ENCODE measurements around the gene GYG1.

Gene GYG1

DNA sequence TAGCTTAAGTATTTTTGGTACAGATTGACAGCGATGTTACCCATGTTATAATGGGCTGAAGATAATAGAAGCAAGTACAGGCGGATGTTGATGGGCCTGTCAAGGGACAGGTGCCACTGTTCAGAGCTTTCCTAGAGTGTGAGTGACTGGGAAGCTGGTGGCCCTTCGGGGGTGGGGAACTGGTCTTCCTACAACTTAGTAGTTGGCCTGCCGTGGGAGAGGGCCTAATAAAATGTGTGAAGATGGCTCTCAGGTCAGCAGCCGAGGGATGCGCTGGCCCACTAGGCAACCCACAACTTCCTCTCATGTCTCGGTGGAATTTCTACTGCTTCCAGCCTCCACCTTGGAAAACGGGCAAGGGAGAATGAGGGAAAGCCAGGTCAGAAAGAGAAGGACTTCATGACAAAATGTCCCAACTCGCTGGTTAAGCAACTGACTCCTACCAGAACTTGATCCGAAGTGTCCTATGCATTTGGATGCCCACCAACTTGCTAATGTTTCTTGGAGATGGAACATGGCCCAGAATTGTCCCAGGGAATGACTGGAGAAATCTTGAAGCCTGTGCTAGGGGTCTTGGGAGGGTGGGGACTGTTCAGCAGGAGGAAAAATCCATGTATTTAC lies 1.4 kb downstream of the GYG1 start:
- TF ChIP-seq MYC (IDR thresholded peaks at IDR 0.05; ENCODE audit: low read depth, low read length), result no peak
- TF ChIP-seq, protein P1, sequence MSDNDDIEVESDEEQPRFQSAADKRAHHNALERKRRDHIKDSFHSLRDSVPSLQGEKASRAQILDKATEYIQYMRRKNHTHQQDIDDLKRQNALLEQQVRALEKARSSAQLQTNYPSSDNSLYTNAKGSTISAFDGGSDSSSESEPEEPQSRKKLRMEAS (IDR thresholded peaks at IDR 0.05; ENCODE audit: low read depth, low read length), result no peak
- TF ChIP-seq, protein P2, sequence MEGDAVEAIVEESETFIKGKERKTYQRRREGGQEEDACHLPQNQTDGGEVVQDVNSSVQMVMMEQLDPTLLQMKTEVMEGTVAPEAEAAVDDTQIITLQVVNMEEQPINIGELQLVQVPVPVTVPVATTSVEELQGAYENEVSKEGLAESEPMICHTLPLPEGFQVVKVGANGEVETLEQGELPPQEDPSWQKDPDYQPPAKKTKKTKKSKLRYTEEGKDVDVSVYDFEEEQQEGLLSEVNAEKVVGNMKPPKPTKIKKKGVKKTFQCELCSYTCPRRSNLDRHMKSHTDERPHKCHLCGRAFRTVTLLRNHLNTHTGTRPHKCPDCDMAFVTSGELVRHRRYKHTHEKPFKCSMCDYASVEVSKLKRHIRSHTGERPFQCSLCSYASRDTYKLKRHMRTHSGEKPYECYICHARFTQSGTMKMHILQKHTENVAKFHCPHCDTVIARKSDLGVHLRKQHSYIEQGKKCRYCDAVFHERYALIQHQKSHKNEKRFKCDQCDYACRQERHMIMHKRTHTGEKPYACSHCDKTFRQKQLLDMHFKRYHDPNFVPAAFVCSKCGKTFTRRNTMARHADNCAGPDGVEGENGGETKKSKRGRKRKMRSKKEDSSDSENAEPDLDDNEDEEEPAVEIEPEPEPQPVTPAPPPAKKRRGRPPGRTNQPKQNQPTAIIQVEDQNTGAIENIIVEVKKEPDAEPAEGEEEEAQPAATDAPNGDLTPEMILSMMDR (IDR thresholded peaks at IDR 0.05; ENCODE audit: low read depth, low read length), result no peak
- TF ChIP-seq POLR2A (IDR thresholded peaks at IDR 0.05; ENCODE audit: extremely low read depth, insufficient read length), result no peak
- DNase-seq (ENCODE audit: low read depth), result peak; percentile 25
- peak overlapping the region; percentile 78 for H3K4me3 ChIP-seq (ENCODE audit: low read depth, low read length)

DNA sequence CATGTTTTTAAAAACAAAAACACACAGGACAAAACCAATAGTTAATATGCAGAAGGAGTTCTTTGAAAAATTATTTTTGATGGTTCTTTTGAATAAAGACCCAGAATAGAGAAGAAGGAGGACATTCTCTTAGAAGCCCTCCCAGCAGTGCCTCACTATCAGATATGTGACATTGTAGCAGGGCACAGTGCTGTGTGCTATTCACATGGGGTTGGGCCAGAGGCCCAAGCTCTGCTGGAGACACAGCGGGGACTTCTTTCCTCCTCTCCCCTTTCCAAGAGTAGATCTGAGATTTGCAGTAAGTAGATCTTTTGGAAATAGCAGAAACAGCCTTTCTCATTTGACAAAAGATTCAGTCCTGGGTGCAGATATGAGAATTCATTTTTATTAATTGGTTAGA lies 6.3 kb downstream of the GYG1 start:
- DNase-seq (ENCODE audit: low read depth), result no peak
- TF ChIP-seq MYC (IDR thresholded peaks at IDR 0.05; ENCODE audit: low read depth, low read length), result no peak
- no peak for TF ChIP-seq POLR2A (IDR thresholded peaks at IDR 0.05; ENCODE audit: extremely low read depth, insufficient read length)
- TF ChIP-seq, protein P1 (IDR thresholded peaks at IDR 0.05; ENCODE audit: low read depth, low read length), result no peak
- TF ChIP-seq, protein P2 (IDR thresholded peaks at IDR 0.05; ENCODE audit: low read depth, low read length), result no peak
- H3K4me3 ChIP-seq (ENCODE audit: low read depth, low read length), result no peak overlapping the region

DNA sequence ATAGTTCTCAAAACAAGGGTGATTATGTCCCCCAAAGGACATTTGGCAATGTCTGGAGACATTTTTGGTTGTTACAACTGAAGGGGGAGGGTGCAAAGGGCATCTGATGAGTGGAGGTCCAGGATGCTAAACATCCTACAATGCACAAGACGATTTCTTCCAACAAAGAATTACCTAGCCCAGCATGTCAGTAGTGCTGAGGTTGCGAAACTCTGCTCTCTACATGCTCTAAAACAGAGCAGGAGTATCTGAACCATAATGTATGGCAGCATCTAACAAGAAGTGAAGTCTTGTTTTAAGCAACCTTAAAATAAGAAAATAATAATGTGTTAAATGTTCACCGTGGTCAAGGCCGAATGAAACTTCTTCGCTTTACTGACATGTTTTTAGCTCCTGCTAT lies 7.0 kb downstream of the GYG1 start:
- H3K4me3 ChIP-seq (ENCODE audit: low read depth, low read length), result no peak overlapping the region
- peak; percentile 41 for DNase-seq (ENCODE audit: low read depth)
- TF ChIP-seq MYC (IDR thresholded peaks at IDR 0.05; ENCODE audit: low read depth, low read length), result no peak
- no peak for TF ChIP-seq POLR2A (IDR thresholded peaks at IDR 0.05; ENCODE audit: extremely low read depth, insufficient read length)
- TF ChIP-seq, protein P2 (IDR thresholded peaks at IDR 0.05; ENCODE audit: low read depth, low read length), result no peak
- TF ChIP-seq, protein P1 (IDR thresholded peaks at IDR 0.05; ENCODE audit: low read depth, low read length), result no peak

DNA sequence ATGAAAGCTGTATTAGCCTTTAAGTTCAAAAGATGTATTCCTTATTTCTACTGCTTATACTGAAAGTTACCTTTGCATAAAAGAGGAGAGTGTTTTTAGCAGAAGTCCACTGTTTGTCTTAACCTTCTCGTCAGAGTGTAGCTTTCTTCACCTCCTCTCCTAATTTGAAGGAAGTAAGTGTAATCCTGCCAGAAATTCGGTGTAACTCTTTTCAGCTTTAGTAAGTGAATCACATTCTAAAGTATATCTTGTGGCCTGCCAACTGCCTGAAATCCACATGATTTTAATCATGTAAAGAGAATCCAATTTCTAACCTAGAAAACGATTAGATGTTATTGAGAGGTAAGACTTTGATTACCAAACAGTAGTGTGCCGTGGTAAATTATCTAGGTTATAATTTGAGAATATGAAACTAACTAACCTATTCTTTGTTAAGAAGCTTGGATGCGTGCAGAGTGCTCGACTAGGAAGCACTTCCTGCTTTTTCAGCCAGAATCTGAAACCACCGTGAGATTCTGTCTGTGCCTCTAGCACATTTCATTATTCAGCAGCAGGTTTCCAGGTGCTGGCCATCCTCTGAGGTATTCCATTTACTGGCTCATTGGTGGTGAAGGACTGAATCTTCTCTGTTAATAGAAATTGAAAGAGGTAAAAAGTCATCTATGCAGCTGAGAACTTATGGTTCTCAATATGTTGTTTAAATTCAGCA lies 7.5 kb downstream of the GYG1 start:
- DNase-seq (ENCODE audit: low read depth), result peak; percentile 43
- H3K4me3 ChIP-seq (ENCODE audit: low read depth, low read length), result no peak overlapping the region
- TF ChIP-seq MYC (IDR thresholded peaks at IDR 0.05; ENCODE audit: low read depth, low read length), result peak; percentile 28; the same call in 1 of the 2 replicates
- no peak for TF ChIP-seq POLR2A (IDR thresholded peaks at IDR 0.05; ENCODE audit: extremely low read depth, insufficient read length)

DNA sequence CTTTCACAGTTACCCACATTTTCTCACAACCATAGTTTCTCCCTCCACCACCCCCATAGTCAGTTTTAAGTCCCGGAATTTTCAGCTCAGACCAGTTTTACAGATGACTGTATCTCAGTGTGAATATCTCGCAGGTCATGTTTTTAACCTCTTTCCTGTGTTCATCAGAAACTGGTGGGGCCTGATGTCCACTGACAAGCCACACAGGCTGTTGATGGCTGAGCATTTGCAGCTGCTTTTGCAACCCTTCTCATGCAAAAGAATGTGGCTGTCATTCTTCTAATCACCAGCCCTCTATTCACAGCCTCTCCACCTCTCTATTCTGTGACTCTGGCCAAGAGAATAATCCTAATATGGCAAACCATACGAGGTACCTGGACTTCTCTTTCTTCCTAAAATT lies 8.5 kb downstream of the GYG1 start:
- TF ChIP-seq MYC (IDR thresholded peaks at IDR 0.05; ENCODE audit: low read depth, low read length) (no peak), POLR2A (IDR thresholded peaks at IDR 0.05; ENCODE audit: extremely low read depth, insufficient read length) (no peak)
- TF ChIP-seq, protein P1 (IDR thresholded peaks at IDR 0.05; ENCODE audit: low read depth, low read length), result no peak
- DNase-seq (ENCODE audit: low read depth), result peak; percentile 49
- H3K4me3 ChIP-seq (ENCODE audit: low read depth, low read length), result no peak overlapping the region

DNA sequence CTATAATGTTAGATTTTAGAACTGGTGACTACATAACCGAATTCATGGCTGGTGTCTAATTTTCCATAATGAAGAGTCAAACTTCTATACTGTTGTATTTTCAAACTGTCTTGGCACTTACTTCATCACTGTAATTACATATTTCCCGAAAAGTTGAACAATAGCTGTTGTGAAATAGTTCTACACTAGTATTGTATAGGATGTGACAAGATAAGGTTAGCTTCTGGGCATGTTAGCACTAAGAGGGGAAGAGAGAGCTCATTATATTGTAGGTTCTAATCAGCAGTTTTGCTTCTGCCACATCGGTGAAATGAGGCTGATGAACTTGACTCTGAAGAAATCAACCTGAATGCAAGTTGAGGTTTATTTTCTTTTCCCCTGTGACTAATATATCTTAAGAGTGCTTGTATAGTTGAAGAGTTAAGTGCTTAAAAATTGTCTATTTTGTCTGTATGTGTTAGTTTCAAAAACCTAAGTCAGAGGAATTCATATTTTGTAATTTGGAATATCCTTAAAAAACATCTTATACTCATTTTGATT lies 8.9 kb downstream of the GYG1 start:
- TF ChIP-seq MYC (IDR thresholded peaks at IDR 0.05; ENCODE audit: low read depth, low read length), result no peak
- TF ChIP-seq, protein P1 (IDR thresholded peaks at IDR 0.05; ENCODE audit: low read depth, low read length), result no peak
- TF ChIP-seq, protein P2 (IDR thresholded peaks at IDR 0.05; ENCODE audit: low read depth, low read length), result no peak
- no peak for TF ChIP-seq POLR2A (IDR thresholded peaks at IDR 0.05; ENCODE audit: extremely low read depth, insufficient read length)
- peak; percentile 77 for DNase-seq (ENCODE audit: low read depth)
- no peak overlapping the region for H3K4me3 ChIP-seq (ENCODE audit: low read depth, low read length)

Measured in NB4 (cell line).